Tibial nerve (tissue), 4 donors: ENCODE data around the gene COMMD1. TPM values are rescaled to one million over a fixed set of nuclear protein-coding genes. Genes with fewer than 3 reads are reported as not detected.
"Not testable (repeated sequence)": the region's sequence is repeated elsewhere in the genome, so short reads cannot be mapped to it uniquely, and the experiment has no call there.

Source experiments
- DNase-seq, 2 donors: peaks; one replicate each; pipeline ENCODE4 v3.0.0-alpha.2; 2019; ENCODE audit warnings: low spot score in 2 of 2
- H3K27ac ChIP-seq, 4 donors: fragments of 200-600 bp; sonication (generic) in 3 of 4; one replicate each; pipeline ENCODE4 v1.5.1; 2017 to 2019; ENCODE audit warnings: mild to moderate bottlenecking in 1 of 4
- H3K27me3 ChIP-seq, 2 donors: fragments of 200-600 bp; sonication (generic) in 1 of 2; one replicate each; pipeline versions ENCODE4 v1.5.1 to v1.6.0; 2017 to 2019
- H3K36me3 ChIP-seq, 3 donors: fragments of 200-600 bp; sonication (generic); one replicate each; pipeline ENCODE4 v1.5.1; 2018 to 2019
- H3K4me1 ChIP-seq, 4 donors: fragments of 200-600 bp; sonication (generic) in 3 of 4; one replicate each; pipeline ENCODE4 v1.5.1; 2017 to 2019
- H3K4me3 ChIP-seq, 4 donors: fragments of 200-600 bp; sonication (generic) in 3 of 4; one replicate each; pipeline ENCODE4 v1.5.1; 2017 to 2019; ENCODE audit warnings: mild to moderate bottlenecking in 1 of 4, moderate library complexity in 1 of 4
- H3K9me3 ChIP-seq, 4 donors: fragments of 200-600 bp; sonication (generic) in 3 of 4; one replicate each; pipeline ENCODE4 v1.5.1; 2017 to 2019
- CTCF ChIP-seq, 5 experiments: fragments of 200-600 bp in 3 of 5; fragments of 450-650 bp in 2 of 5; sonication (generic) in 3 of 5; IDR thresholded peaks; one replicate each; pipeline ENCODE4 v1.5.1; 2016 to 2019; ENCODE audit warnings: antibody characterized with exemption in 5 of 5, mild to moderate bottlenecking in 3 of 5, moderate library complexity in 2 of 5
- EP300 ChIP-seq, 2 donors: sonication (generic); formaldehyde crosslinking; IDR thresholded peaks; one replicate each; pipeline ENCODE4 v1.6.1; 2017; ENCODE audit warnings: antibody characterized with exemption in 2 of 2, mild to moderate bottlenecking in 1 of 2
- POLR2A ChIP-seq, 2 donors: fragments of 450-650 bp; IDR thresholded peaks; one replicate each; pipeline ENCODE4 v1.6.1; 2017; ENCODE audit warnings: antibody characterized with exemption in 2 of 2, mild to moderate bottlenecking in 2 of 2, moderate library complexity in 2 of 2
- WGBS, 2 donors: methylation state at CpG; one replicate each; pipeline ENCODE4 v1.1.5; 2018; 5-methylcytosine and 5-hydroxymethylcytosine counted together
- total RNA-seq, 4 donors: library from RNA; depleted of rRNA; stranded (reverse); fragments of >200 nt; gene quantifications; one replicate each; pipeline ENCODE4 v1.1.0, GENCODE V29; 2016

Gene COMMD1
- total RNA-seq, 4 donors from 2014 or later: 29.6 to 49.2 (median 43.7) TPM

DNA sequence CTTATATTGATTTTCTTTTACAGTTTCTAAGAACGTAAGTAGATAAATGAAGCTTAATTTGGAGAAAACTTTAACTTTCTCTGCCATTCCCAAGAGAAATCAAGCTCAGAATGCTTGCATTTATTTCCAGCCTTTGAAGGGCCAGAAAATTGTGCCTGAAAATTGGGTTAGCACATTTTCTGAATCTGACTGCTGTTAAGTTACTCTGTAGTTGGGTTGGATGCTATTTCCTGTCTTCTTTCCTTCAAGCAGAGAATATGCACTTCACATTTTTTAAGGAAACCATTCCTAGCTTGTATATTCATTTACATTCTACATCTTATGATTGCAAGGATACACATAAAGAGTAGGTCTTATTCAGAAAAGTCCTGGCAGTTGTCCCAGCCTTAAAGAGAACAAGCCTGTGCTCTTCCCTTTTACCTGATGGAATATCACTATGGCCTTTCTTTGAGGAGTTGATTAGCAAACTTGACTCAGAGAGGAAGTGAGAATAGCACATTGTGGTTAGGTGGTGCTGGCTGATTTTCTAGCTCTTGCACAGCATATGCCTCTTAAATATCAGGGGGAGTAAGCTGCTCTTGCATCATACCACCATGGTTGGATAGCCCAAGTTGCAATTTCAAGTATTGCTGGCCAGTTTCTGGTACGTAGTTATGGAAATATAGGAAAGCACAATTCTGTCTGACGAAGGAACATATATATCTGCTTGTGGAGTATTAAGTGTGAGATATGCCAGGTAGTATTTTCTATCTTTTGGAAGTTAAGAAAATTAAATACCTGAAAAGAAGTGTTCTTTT, 133.7 kb downstream of the COMMD1 start:
- no peak overlapping the region for H3K27ac ChIP-seq
- no peaks in the 10 kb centered on the region for H3K4me1 ChIP-seq
- TF ChIP-seq EP300 (IDR thresholded peaks at IDR 0.05): peak in 1 of 2 donors; percentile 56
- TF ChIP-seq CTCF (IDR thresholded peaks at IDR 0.05): no peak
- TF ChIP-seq POLR2A (IDR thresholded peaks at IDR 0.05): no peak
- WGBS, 2 donors: 84 to 86% methylated on average over 3 of the region's 3 CpGs
- H3K36me3 ChIP-seq: no peaks in the 10 kb centered on the region
- H3K4me3 ChIP-seq: no peak overlapping the region
- H3K27me3 ChIP-seq: no peaks in the 10 kb centered on the region
- no peaks in the 10 kb centered on the region for H3K9me3 ChIP-seq
- peak in 1 of 2 donors; percentile 4 for DNase-seq

DNA sequence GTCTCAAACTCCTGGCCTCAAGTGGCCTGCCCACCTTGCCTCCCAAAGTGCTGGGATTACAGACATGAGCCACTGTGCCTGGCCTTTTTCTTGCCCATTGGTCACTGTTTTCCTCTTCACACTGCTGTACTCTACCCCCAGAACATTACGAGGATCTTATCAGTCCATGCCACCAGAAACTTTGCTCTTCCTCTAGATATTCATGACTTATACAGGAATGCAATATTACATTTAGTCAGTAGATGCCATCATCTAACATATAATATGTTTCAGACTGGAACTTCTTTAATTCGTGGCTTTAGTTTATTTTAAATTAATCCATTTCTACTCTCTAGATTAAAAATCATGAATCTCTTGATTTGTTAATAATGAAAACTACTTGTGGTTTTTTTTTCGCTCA, 135.5 kb downstream of the COMMD1 start:
- no peak overlapping the region for H3K4me3 ChIP-seq
- H3K9me3 ChIP-seq: peaks cover 0 to 2% (median 0%) of the 10 kb centered on the region in 4 donors
- TF ChIP-seq POLR2A (IDR thresholded peaks at IDR 0.05) (no peak), CTCF (IDR thresholded peaks at IDR 0.05) (no peak), EP300 (IDR thresholded peaks at IDR 0.05) (no peak)
- no peaks in the 10 kb centered on the region for H3K27me3 ChIP-seq
- H3K27ac ChIP-seq: no peak overlapping the region
- DNase-seq: no peak
- H3K4me1 ChIP-seq: no peaks in the 10 kb centered on the region
- 87 to 92% methylated on average over 3 of the region's 3 CpGs for WGBS, 2 donors
- no peaks in the 10 kb centered on the region for H3K36me3 ChIP-seq

- H3K36me3 ChIP-seq, H3K27me3 ChIP-seq, H3K4me1 ChIP-seq, H3K9me3 ChIP-seq, H3K4me3 ChIP-seq, DNase-seq, H3K27ac ChIP-seq: not testable (repeated sequence)
- WGBS, 2 donors: 96 to 98% methylated on average over 16 of the region's 16 CpGs
Measured at GRCh38 chr2:62041701-62042385, 136.4 kb downstream of the COMMD1 start.

GRCh38 chr2:62042400-62042799, 136.9 kb downstream of the COMMD1 start:
- Histone ChIP-seq H3K4me1 (no peaks in the 10 kb centered on the region), H3K27me3 (no peaks in the 10 kb centered on the region), H3K27ac (no peak overlapping the region), H3K4me3 (no peak overlapping the region), H3K9me3 (peaks cover 0 to 2% (median 0%) of the 10 kb centered on the region in 4 donors), H3K36me3 (no peaks in the 10 kb centered on the region)
- TF ChIP-seq POLR2A (IDR thresholded peaks at IDR 0.05): no peak
- TF ChIP-seq EP300 (IDR thresholded peaks at IDR 0.05): no peak
- TF ChIP-seq CTCF (IDR thresholded peaks at IDR 0.05): no peak
- WGBS, 2 donors: 95 to 98% methylated on average over 28 to 29 of the region's 30 CpGs
- DNase-seq: no peak

DNA sequence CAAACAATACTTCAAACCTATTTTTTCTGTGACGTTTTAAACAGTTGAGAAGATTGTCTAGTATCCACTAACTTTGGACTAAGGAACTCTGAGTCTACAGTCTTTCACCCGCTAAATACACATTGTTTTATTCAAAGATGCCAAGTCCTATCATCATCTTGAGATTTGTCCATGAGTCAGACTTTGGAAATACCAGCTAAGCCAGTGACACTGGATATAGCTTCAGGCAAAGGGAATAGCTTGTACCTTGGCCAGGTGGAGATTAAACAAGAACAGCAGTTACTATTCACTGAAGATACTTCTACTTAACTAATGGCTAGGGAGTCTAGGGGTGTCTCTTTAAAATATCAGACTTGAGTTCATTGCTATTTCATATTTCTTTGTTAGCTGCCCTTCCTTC, 137.5 kb downstream of the COMMD1 start:
- H3K27ac ChIP-seq: no peak overlapping the region
- 90 to 91% methylated on average over 2 of the region's 2 CpGs for WGBS, 2 donors
- H3K4me3 ChIP-seq: no peak overlapping the region
- H3K27me3 ChIP-seq: no peaks in the 10 kb centered on the region
- no peak for TF ChIP-seq EP300 (IDR thresholded peaks at IDR 0.05)
- TF ChIP-seq CTCF (IDR thresholded peaks at IDR 0.05): no peak
- TF ChIP-seq POLR2A (IDR thresholded peaks at IDR 0.05): no peak
- H3K4me1 ChIP-seq: no peaks in the 10 kb centered on the region
- no peak for DNase-seq
- peaks cover 0 to 2% (median 0%) of the 10 kb centered on the region in 4 donors for H3K9me3 ChIP-seq
- no peaks in the 10 kb centered on the region for H3K36me3 ChIP-seq
